WERI-Rb-1 (cell line): Measurements from ENCODE around the gene KLHL30.

Source experiments
- DNase-seq: peaks from one replicate; pipeline ENCODE4 v3.0.0-alpha.2; 2020
- H3K27ac ChIP-seq: fragments of 250-450 bp; sonication (Bioruptor Pico); 2 replicates; pipeline ENCODE4 v1.5.1; 2020; ENCODE audit warnings: mild to moderate bottlenecking, moderate library complexity
- H3K27me3 ChIP-seq: fragments of 250-450 bp; sonication (Bioruptor Pico); 2 replicates; pipeline ENCODE4 v1.5.1; 2021; ENCODE audit warnings: mild to moderate bottlenecking, low read depth, moderate library complexity; ENCODE audit not compliant: insufficient read depth, severe bottlenecking
- H3K36me3 ChIP-seq: fragments of 250-450 bp; sonication (Bioruptor Pico); 2 replicates; pipeline ENCODE4 v1.5.1; 2020; ENCODE audit warnings: mild to moderate bottlenecking, moderate library complexity
- H3K4me3 ChIP-seq: 2 replicates; pipeline ENCODE4 v1.5.1; 2011; ENCODE audit warnings: low read depth, mild to moderate bottlenecking, control low read depth, low read length
- H3K9me3 ChIP-seq: fragments of 250-450 bp; sonication (Bioruptor Pico); 2 replicates; pipeline ENCODE4 v1.5.1; 2021; ENCODE audit warnings: mild to moderate bottlenecking, moderate library complexity; ENCODE audit not compliant: severe bottlenecking
- CTCF ChIP-seq: IDR thresholded peaks from 2 replicates; pipeline ENCODE4 v1.5.1; 2011; ENCODE audit warnings: low read depth, mild to moderate bottlenecking, control low read depth, inconsistent platforms, low read length

The KLHL30 gene

GRCh38 chr2:238143239-238143951, 4.9 kb downstream of the KLHL30 start:
- H3K36me3 ChIP-seq: no peaks in the 10 kb centered on the region
- H3K27me3 ChIP-seq: no peaks in the 10 kb centered on the region
- H3K9me3 ChIP-seq: no peaks in the 10 kb centered on the region
- no peak for TF ChIP-seq CTCF
- DNase-seq: no peak
- no peak overlapping the region for H3K4me3 ChIP-seq
- no peak overlapping the region for H3K27ac ChIP-seq

GRCh38 chr2:238144262-238144661, 5.8 kb downstream of the KLHL30 start:
- no peak overlapping the region for H3K4me3 ChIP-seq
- no peak for TF ChIP-seq CTCF
- no peaks in the 10 kb centered on the region for H3K27me3 ChIP-seq

GRCh38 chr2:238145046-238145445, 6.6 kb downstream of the KLHL30 start:
- Histone ChIP-seq H3K27me3 (no peaks in the 10 kb centered on the region), H3K9me3 (no peaks in the 10 kb centered on the region), H3K4me3 (no peak overlapping the region), H3K36me3 (no peaks in the 10 kb centered on the region), H3K27ac (no peak overlapping the region)
- DNase-seq: no peak
- TF ChIP-seq CTCF: no peak

More at GRCh38 chr2:238144262-238144661, 5.8 kb downstream of the KLHL30 start:
- H3K36me3 ChIP-seq: no peaks in the 10 kb centered on the region
- DNase-seq: no peak
- no peaks in the 10 kb centered on the region for H3K9me3 ChIP-seq
- no peak overlapping the region for H3K27ac ChIP-seq

GRCh38 chr2:238145851-238146250, 7.4 kb downstream of the KLHL30 start:
- Histone ChIP-seq H3K36me3 (no peaks in the 10 kb centered on the region), H3K27ac (no peak overlapping the region), H3K27me3 (no peaks in the 10 kb centered on the region), H3K9me3 (no peaks in the 10 kb centered on the region), H3K4me3 (no peak overlapping the region)
- no peak for DNase-seq
- no peak for TF ChIP-seq CTCF

GRCh38 chr2:238146884-238147544, 8.5 kb downstream of the KLHL30 start:
- H3K9me3 ChIP-seq: no peaks in the 10 kb centered on the region
- DNase-seq: peak; percentile 68
- H3K27ac ChIP-seq: no peak overlapping the region
- H3K4me3 ChIP-seq: no peak overlapping the region
- no peaks in the 10 kb centered on the region for H3K36me3 ChIP-seq
- no peak for TF ChIP-seq CTCF
- no peaks in the 10 kb centered on the region for H3K27me3 ChIP-seq
